DMS53 treated with DMSO at 0.1 percent for 48 hours (cell line): ENCODE measurements around the gene WBP1.
"Not testable (repeated sequence)": the region's sequence is repeated elsewhere in the genome, so short reads cannot be mapped to it uniquely, and the experiment has no call there.

Experiments
- DNase-seq: peaks from one replicate; lab custom pipeline; 2025; ENCODE audit not compliant: unreplicated experiment; lab: John Stamatoyannopoulos, UW

Gene WBP1

DNA sequence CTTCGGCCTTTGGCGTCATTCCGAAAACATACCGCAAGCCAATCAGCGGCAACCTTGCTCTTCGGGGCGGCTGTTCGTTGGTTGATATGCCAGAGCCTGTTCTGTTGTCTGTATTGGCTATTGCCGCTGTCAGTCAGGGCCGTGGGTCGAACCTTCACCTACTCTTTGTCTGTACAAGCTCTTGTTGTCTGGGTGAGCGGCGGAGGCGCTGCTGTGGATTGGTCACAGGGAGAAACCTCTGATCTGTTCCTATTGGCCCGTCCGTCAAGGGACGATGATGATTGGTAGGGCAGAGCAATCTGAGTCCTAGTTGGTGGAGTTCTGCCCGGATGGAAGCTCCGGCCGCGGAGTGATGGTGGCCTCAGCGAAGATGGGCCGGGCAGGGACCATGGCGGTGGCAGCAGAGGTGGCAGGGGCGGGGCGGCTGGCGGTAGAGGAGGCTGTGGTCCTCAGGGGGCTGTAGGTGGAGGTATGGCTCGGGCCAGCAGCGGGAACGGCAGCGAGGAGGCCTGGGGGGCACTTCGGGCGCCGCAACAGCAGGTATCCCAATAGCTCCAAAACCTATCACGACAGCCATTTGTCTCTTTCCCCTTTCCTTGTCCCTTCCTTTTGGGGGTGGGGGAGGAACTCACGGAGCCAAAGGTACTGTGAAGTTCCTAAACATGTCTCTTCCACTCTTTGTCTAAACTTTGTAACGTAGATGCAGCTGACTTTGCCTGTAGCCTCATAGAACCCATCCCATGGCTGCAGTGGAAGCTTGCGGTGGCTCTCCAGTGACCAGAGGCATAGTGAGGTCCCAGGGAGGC, at the start of gene WBP1:
Gene WBP1 (plus strand): TSS at position 307 of the 806 bp plus-strand sequence. CDS start 165 bp downstream, at position 472.
- DNase-seq, result peak; percentile 99

GRCh38 chr2:74413001-74413698, 45.1 kb upstream of the WBP1 start:
- no peak for DNase-seq

DNA sequence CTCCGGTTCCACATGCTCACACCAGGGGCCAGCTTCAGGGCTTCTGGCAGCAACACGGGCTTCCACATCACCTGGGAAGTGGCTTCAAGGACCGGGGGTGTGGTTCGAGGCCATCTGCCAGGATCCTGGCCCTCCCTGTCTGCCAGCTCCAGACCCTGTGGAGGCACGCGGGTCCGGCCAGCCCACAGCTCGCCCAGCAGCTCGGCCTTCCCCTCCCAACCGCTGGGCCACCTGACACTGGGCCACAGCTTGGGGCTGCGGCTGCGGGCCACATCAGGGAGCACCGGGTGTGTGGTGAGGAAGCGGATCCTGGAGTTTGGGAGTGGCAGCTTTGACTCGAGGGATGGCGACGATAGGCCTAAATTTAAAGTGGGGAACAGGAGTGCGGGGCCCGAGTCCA, 43.8 kb upstream of the WBP1 start:
- peak; percentile 24 for DNase-seq

DNA sequence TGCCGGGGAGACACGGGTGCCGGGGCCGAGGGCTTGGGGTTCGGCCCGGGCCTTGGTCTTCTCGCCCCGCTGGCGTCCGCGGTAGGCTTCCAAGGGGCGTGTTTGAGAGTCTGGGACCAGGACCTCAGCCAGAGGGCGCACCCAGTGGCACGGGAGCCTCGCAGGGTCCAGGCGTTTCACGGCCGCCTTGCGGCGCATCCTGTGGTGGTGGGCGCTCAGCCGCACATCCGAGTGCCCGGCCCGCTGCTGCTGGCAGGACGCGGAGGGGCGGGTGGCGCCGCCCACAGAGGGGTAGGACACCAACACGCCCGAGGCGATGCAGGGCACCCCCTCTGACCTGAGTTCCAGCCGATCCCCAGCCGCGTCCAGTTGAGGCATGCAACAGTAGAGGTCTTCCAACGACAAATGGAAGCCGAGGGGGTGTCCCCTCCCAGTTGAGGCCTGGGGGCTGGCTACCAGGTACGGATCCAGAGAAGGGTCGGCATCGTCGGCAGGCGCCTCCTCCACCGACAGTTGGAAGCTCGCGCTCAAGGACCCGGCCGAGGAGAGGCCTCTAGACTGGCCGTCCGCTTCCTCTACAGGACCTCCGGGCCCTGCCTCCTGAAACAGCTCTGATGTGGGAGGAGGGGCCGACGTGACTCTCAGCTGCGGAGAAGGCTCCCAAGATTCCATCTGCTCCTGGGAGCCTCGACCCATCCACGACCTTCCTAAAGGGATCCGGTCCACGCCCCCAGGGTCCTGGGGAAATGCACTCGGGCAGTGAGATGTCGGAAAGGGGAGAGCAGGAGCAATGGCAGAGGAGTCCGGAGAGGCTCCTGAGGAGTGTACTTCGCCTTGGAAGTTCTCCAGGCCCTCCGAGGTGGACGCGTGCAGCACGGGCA, 43.1 kb upstream of the WBP1 start:
- peak; percentile 63 for DNase-seq

GRCh38 chr2:74415762-74416395, 42.4 kb upstream of the WBP1 start:
- DNase-seq, result peak; percentile 31

DNA sequence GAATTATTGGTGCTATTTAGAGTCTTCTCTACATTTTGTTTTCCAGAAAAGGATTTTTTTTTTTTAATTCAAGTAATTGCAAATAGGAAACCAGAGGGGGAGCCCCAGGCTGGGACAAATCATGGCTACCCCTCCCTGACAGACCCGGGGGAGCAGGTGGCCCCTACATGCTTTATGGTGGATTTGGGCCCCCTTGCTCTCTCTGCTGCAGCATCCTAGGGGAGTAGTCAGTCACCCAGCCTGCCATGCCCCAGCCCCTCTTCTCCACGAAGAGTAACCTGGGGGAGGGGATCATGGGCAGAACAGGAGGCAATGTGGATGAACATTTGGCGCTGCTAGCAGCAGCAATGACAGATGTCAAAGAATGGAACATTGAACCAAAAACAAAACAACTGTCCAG, 41.5 kb upstream of the WBP1 start:
- DNase-seq, result no peak

GRCh38 chr2:74417197-74417596, 41.0 kb upstream of the WBP1 start:
- no peak for DNase-seq

DNA sequence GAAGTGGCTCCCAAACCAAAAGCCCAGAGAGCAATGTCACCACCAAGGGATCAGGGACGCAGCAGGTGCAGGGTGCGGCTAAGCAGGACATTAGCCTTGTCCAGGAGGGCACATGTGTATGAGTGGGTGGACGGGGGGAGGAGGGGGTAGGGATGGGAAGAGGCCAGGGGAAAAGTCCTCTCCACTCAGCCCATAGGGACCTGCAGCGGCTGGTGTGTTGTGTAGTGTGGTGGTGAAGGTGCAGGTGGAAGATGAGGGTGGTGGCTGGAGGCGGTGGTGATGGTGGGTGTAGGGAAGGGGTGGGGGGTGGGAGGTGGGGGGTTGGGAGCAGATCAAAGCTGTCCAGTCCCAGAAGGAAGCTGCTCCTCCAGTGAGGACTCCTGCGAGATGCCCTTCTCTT, 40.5 kb upstream of the WBP1 start:
- no peak for DNase-seq

GRCh38 chr2:74418312-74418711, 39.9 kb upstream of the WBP1 start:
- DNase-seq, result no peak

GRCh38 chr2:74419345-74419744, 38.9 kb upstream of the WBP1 start:
- no peak for DNase-seq

GRCh38 chr2:74420006-74420405, 38.2 kb upstream of the WBP1 start:
- DNase-seq, result no peak

GRCh38 chr2:74420443-74421103, 37.7 kb upstream of the WBP1 start:
- DNase-seq, result not testable (repeated sequence)

- peak; percentile 91 for DNase-seq
Observed at GRCh38 chr2:74421221-74421870, 36.9 kb upstream of the WBP1 start, which contains the start of the genes C2orf81 and WDR54. Gene C2orf81, minus strand, starts transcription at chr2:74421619. Its CDS starts 59 bp downstream, at chr2:74421560. Gene WDR54, plus strand, starts transcription at chr2:74421730. Its CDS starts 424 bp downstream, at chr2:74422154.

- DNase-seq, result no peak
Observed at GRCh38 chr2:74423231-74424095, 34.8 kb upstream of the WBP1 start.

- no peak for DNase-seq
Observed at GRCh38 chr2:74424139-74424992, 33.9 kb upstream of the WBP1 start.

GRCh38 chr2:74424995-74425406, 33.2 kb upstream of the WBP1 start:
- DNase-seq, result no peak

GRCh38 chr2:74425523-74425922, 32.7 kb upstream of the WBP1 start:
- no peak for DNase-seq
